ENCODE results near the gene TNIK. TPM values are rescaled to one million over a fixed set of nuclear protein-coding genes. Genes with fewer than 3 reads are reported as not detected.

The TNIK gene
- total RNA-seq, 1 donor from 2014 or later = 15.5 TPM

DNA sequence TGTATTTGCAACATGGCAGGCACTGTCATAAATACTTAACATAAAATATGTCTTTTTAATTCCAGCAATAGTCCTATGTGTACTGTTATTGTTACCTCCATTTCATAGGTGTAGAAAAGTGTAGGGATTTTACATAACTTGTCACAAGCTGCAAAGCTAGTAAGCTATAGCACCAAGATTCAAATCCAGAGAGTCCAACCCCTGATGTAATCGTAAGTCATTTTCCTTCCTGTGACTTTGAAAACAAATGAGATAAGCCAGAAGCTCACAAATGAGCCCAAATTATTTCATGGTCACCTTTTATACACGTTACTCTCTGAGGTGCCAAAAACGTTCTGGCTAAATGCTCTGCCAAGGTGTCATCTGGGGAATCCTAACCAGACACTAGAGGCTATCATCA is 23.8 kb downstream of the TNIK start:
- Mint-ChIP-seq H3K27me3 (ENCODE audit: unreplicated experiment) (no peaks in the 10 kb centered on the region), H3K27ac (ENCODE audit: unreplicated experiment) (no peak overlapping the region), H3K4me1 (ENCODE audit: unreplicated experiment) (no peaks in the 10 kb centered on the region), H3K9me3 (ENCODE audit: unreplicated experiment) (no peaks in the 10 kb centered on the region), H3K36me3 (ENCODE audit: unreplicated experiment) (no peaks in the 10 kb centered on the region), H3K4me3 (ENCODE audit: unreplicated experiment) (no peak overlapping the region)
- no peak for DNase-seq (ENCODE audit: extremely low spot score, unreplicated experiment)
- TF ChIP-seq, protein P1, sequence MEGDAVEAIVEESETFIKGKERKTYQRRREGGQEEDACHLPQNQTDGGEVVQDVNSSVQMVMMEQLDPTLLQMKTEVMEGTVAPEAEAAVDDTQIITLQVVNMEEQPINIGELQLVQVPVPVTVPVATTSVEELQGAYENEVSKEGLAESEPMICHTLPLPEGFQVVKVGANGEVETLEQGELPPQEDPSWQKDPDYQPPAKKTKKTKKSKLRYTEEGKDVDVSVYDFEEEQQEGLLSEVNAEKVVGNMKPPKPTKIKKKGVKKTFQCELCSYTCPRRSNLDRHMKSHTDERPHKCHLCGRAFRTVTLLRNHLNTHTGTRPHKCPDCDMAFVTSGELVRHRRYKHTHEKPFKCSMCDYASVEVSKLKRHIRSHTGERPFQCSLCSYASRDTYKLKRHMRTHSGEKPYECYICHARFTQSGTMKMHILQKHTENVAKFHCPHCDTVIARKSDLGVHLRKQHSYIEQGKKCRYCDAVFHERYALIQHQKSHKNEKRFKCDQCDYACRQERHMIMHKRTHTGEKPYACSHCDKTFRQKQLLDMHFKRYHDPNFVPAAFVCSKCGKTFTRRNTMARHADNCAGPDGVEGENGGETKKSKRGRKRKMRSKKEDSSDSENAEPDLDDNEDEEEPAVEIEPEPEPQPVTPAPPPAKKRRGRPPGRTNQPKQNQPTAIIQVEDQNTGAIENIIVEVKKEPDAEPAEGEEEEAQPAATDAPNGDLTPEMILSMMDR (IDR thresholded peaks at IDR 0.05) = no peak

DNA sequence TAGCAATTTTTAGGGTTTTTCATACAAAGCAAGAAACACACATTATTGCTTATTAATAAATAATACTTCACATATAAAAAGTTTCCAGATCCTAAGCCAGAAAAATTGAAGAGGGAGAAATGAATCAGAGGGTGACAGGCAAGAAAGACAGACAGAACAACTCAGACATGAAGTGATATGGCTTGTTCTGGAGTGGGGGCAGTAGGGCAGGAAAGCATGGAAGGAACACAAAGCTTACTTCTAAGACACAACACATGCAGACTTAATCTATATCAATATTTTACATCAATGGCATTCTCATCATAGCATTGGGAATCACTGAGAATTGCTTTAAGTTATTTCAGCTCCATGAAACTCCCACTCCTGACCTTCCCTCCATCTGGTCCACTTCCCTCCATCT is 24.4 kb downstream of the TNIK start:
- Mint-ChIP-seq H3K27me3 (ENCODE audit: unreplicated experiment) (no peaks in the 10 kb centered on the region), H3K4me1 (ENCODE audit: unreplicated experiment) (no peaks in the 10 kb centered on the region), H3K27ac (ENCODE audit: unreplicated experiment) (no peak overlapping the region), H3K4me3 (ENCODE audit: unreplicated experiment) (no peak overlapping the region), H3K36me3 (ENCODE audit: unreplicated experiment) (no peaks in the 10 kb centered on the region), H3K9me3 (ENCODE audit: unreplicated experiment) (no peaks in the 10 kb centered on the region)
- DNase-seq (ENCODE audit: extremely low spot score, unreplicated experiment) = no peak
- TF ChIP-seq, protein P1 (IDR thresholded peaks at IDR 0.05) = no peak

DNA sequence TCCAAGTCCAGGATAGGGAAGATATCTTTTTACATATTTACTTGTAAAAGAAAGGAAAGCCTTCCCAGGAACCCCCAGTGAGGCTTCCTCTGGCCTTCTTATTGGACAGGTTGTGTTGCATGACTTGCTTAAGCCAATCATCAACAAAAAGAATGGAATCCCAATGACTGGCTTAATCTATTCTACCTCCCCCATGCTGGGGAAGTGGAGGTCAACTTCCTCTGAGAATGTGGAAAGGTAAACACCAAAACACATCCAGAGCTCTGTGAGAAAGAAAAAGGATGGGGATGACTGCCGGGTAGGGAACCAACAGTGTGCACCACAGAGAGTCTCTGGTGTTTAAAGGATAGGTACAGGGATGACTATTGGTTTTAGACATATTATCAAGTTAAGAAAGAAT is 25.1 kb downstream of the TNIK start:
- Mint-ChIP-seq H3K4me3 (ENCODE audit: unreplicated experiment) (no peak overlapping the region), H3K27me3 (ENCODE audit: unreplicated experiment) (no peaks in the 10 kb centered on the region), H3K9me3 (ENCODE audit: unreplicated experiment) (no peaks in the 10 kb centered on the region), H3K4me1 (ENCODE audit: unreplicated experiment) (no peaks in the 10 kb centered on the region), H3K36me3 (ENCODE audit: unreplicated experiment) (no peaks in the 10 kb centered on the region), H3K27ac (ENCODE audit: unreplicated experiment) (no peak overlapping the region)
- no peak for DNase-seq (ENCODE audit: extremely low spot score, unreplicated experiment)
- TF ChIP-seq, protein P1 (IDR thresholded peaks at IDR 0.05) = no peak

DNA sequence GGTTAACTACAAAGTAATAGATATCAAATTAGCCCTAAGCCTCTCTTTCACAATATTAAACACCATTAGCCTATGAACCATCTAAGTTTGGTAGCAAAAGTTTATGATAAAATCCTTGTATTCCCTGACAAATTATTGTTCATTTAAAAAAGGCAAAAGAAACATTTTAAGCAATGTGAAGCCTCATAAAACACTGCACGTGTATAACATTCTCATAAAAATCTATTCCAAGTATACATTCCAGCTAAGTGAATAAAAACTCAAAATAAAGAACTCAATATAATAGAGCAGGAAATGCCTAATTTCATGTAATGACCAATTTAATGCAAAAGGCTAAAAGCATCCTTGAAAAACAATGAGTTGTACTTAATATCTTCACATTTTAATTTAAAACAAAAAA is 27.7 kb downstream of the TNIK start:
- TF ChIP-seq, protein P1 (IDR thresholded peaks at IDR 0.05) = no peak
- Mint-ChIP-seq H3K9me3 (ENCODE audit: unreplicated experiment) (no peaks in the 10 kb centered on the region), H3K27ac (ENCODE audit: unreplicated experiment) (no peak overlapping the region), H3K4me3 (ENCODE audit: unreplicated experiment) (no peak overlapping the region), H3K4me1 (ENCODE audit: unreplicated experiment) (no peaks in the 10 kb centered on the region), H3K36me3 (ENCODE audit: unreplicated experiment) (no peaks in the 10 kb centered on the region), H3K27me3 (ENCODE audit: unreplicated experiment) (no peaks in the 10 kb centered on the region)
- no peak for DNase-seq (ENCODE audit: extremely low spot score, unreplicated experiment)

DNA sequence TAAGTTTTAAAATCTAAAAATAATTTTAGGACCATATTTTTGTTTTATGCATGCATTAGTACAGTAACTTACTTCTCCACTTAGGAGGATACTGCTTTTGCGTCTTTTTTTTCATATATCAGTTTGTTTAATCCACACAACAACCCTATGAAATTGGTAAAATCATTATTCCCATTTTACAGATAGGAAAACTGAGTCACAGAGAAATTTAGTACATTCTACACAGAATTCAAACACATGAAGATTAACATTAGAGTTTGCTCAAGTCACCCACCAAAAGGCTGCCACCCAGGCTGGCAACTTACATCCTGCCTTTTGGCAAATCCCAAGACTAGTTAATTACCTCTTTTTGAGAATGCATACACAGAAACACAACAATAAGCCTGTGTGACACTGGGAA is 28.7 kb downstream of the TNIK start:
- DNase-seq (ENCODE audit: extremely low spot score, unreplicated experiment) = no peak
- no peak overlapping the region for H3K4me3 Mint-ChIP-seq (ENCODE audit: unreplicated experiment)
- H3K36me3 Mint-ChIP-seq (ENCODE audit: unreplicated experiment) = no peaks in the 10 kb centered on the region
- H3K27ac Mint-ChIP-seq (ENCODE audit: unreplicated experiment) = no peak overlapping the region
- no peaks in the 10 kb centered on the region for H3K27me3 Mint-ChIP-seq (ENCODE audit: unreplicated experiment)
- H3K4me1 Mint-ChIP-seq (ENCODE audit: unreplicated experiment) = no peaks in the 10 kb centered on the region
- H3K9me3 Mint-ChIP-seq (ENCODE audit: unreplicated experiment) = no peaks in the 10 kb centered on the region
- TF ChIP-seq, protein P1 (IDR thresholded peaks at IDR 0.05) = no peak
